Subcutaneous adipose tissue (tissue), 4 donors: ENCODE measurements around the gene TMEM11. TPM values are rescaled to one million over a fixed set of nuclear protein-coding genes. Genes with fewer than 3 reads are reported as not detected.

ENCODE experiments used
- CTCF ChIP-seq: fragments of 450-650 bp; IDR thresholded peaks from one replicate; pipeline ENCODE4 v1.5.1; 2016; ENCODE audit warnings: low read depth, mild to moderate bottlenecking, control low read depth, antibody characterized with exemption, moderate library complexity
- total RNA-seq, 4 donors: library from RNA; depleted of rRNA; stranded (reverse); fragments of >200 nt; gene quantifications; one replicate each; pipeline ENCODE4 v1.1.0, GENCODE V29; 2016

Gene TMEM11
- total RNA-seq, 4 donors from 2014 or later: 22.0 to 30.1 (median 26.4) TPM

GRCh38 chr17:21213638-21214014 is 335 bp downstream of the TMEM11 start:
- no peak for TF ChIP-seq CTCF

GRCh38 chr17:21212826-21213637 is 929 bp downstream of the TMEM11 start:
- TF ChIP-seq CTCF: no peak

- TF ChIP-seq CTCF: no peak
Observed at GRCh38 chr17:21211825-21212479, 2.0 kb downstream of the TMEM11 start.

GRCh38 chr17:21210411-21211076 is 3.4 kb downstream of the TMEM11 start:
- no peak for TF ChIP-seq CTCF

- TF ChIP-seq CTCF: no peak
Observed at GRCh38 chr17:21209511-21210175, 4.3 kb downstream of the TMEM11 start.

GRCh38 chr17:21208352-21208751 is 5.6 kb downstream of the TMEM11 start:
- no peak for TF ChIP-seq CTCF
